Measurements from ENCODE around the gene NUP188.

The NUP188 gene

DNA sequence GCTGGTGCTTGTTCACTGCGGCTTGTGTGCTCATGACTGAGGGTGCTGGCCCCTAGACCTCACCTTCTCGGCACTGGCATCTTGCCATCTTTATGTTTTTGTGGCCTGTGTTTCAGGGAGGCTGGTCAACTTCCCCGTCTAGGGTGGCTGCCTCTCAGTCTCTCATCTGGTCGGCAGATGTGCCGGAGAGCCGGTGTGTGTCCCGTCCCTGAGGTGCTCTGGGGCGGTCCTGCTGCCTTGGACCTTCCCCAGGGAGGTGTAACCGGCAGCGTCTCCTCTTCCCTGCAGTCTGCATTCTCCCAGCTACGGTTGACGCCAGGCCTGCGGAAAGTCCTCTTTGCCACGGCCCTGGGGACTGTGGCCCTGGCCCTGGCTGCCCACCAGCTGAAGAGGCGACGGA is 94.5 kb downstream of the NUP188 start:
- no peak for DNase-seq
- TF ChIP-seq CTCF (IDR thresholded peaks at IDR 0.05): no peak
- Mint-ChIP-seq H3K27me3 (ENCODE audit: low read depth, poor library complexity) (peaks cover 4% of the 10 kb centered on the region), H3K4me1 (peaks cover 15% of the 10 kb centered on the region), H3K4me3 (no peak overlapping the region), H3K36me3 (ENCODE audit: low read depth) (peaks cover 16% of the 10 kb centered on the region), H3K27ac (no peak overlapping the region), H3K9me3 (no peaks in the 10 kb centered on the region)

GRCh38 chr9:129052592-129052991 is 105.1 kb downstream of the NUP188 start:
- H3K4me1 Mint-ChIP-seq: no peaks in the 10 kb centered on the region
- H3K4me3 Mint-ChIP-seq: no peak overlapping the region
- no peak overlapping the region for H3K27ac Mint-ChIP-seq
- no peak for TF ChIP-seq CTCF (IDR thresholded peaks at IDR 0.05)
- DNase-seq: no peak
- H3K36me3 Mint-ChIP-seq (ENCODE audit: low read depth): peaks cover 11% of the 10 kb centered on the region
- no peaks in the 10 kb centered on the region for H3K9me3 Mint-ChIP-seq
- H3K27me3 Mint-ChIP-seq (ENCODE audit: low read depth, poor library complexity): no peaks in the 10 kb centered on the region

GRCh38 chr9:129053020-129053419 is 105.5 kb downstream of the NUP188 start:
- DNase-seq: no peak
- Mint-ChIP-seq H3K4me3 (no peak overlapping the region), H3K36me3 (ENCODE audit: low read depth) (peaks cover 16% of the 10 kb centered on the region), H3K27me3 (ENCODE audit: low read depth, poor library complexity) (no peaks in the 10 kb centered on the region), H3K9me3 (no peaks in the 10 kb centered on the region), H3K4me1 (no peaks in the 10 kb centered on the region), H3K27ac (no peak overlapping the region)
- TF ChIP-seq CTCF (IDR thresholded peaks at IDR 0.05): no peak

DNA sequence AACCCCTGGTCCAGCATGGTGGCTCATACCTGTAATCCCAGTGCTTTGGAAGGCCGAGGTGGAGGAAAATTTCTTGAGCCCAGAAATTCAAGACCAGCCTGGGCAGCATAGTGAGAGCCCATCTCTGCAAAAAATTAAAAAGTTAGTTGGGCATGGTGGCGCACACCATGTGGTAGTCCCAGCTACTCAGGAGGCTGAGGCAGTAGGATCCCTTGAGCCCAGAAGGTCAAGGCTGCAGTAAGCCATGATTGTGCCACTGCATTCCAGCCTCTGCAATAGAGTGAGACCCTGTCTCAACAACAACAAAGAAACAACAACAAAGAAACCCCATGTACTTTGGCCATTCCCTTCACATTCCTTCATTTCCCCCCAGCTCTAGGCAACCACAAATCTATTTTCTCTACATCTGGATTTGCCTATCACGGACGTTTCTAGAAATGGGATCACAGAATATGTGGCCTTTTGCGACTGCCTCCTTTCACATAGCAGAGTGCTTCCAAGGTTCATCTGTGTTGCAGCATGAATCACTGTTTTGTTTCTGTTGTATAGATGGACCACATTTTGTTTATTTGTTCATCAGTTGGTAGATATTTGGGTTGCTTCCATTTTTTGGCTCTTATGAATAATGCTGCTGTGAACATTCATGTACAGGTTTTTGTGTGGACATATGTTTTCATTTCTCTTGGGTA is 106.8 kb downstream of the NUP188 start:
- Mint-ChIP-seq H3K4me1 (no peaks in the 10 kb centered on the region), H3K36me3 (ENCODE audit: low read depth) (peaks cover 10% of the 10 kb centered on the region), H3K27me3 (ENCODE audit: low read depth, poor library complexity) (no peaks in the 10 kb centered on the region), H3K27ac (no peak overlapping the region), H3K4me3 (no peak overlapping the region), H3K9me3 (no peaks in the 10 kb centered on the region)
- no peak for DNase-seq
- no peak for TF ChIP-seq CTCF (IDR thresholded peaks at IDR 0.05)
